H1 (cell line): ENCODE results near the gene GCH1. TPM values are rescaled to one million over a fixed set of nuclear protein-coding genes. Genes with fewer than 3 reads are reported as not detected.

Source experiments
- CTCF ChIA-PET: fragments of 300-600 bp; sonication (Branson Sonifier 250); formaldehyde crosslinking; loops from one replicate; lab custom pipeline; 2021; ENCODE audit not compliant: partially characterized antibody; lab: Charles Lee
- POLR2A ChIA-PET: fragments of 300-600 bp; sonication (Branson Sonifier 250); formaldehyde crosslinking; loops from one replicate; lab custom pipeline; 2021; ENCODE audit warnings: inconsistent platforms; ENCODE audit not compliant: partially characterized antibody; lab: Charles Lee
- DNase-seq, 2 experiments: peaks; one replicate each; pipeline versions ENCODE4 v3.0.0 to v3.0.0-alpha.2; 2010 to 2022; ENCODE audit warnings: low spot score in 2 of 2, low read depth in 1 of 2, mixed read lengths in 1 of 2
- FAIRE-seq: peaks from 2 replicates; lab custom pipeline; 2011; peaks lifted over from hg19 to GRCh38; lab: Jason Lieb, UNC
- H2AFZ ChIP-seq: 2 replicates; pipeline ENCODE4 v1.8.1; 2012; ENCODE audit warnings: low read length, inconsistent platforms
- H2AK5ac ChIP-seq: 2 replicates; pipeline ENCODE4 v1.6.1; 2013; ENCODE audit warnings: low read depth, low read length
- H2BK120ac ChIP-seq: replicated peaks from 2 replicates; pipeline ENCODE3; 2013; ENCODE audit warnings: low read depth, low read length, inconsistent platforms
- H2BK12ac ChIP-seq: 2 replicates; pipeline ENCODE4 v1.6.1; 2013; ENCODE audit warnings: low read depth, low read length
- H2BK15ac ChIP-seq: 2 replicates; pipeline ENCODE4 v1.6.1; 2013; ENCODE audit warnings: low read length
- H2BK20ac ChIP-seq: 2 replicates; pipeline ENCODE4 v1.6.1; 2013; ENCODE audit warnings: low read length
- H2BK5ac ChIP-seq: 2 replicates; pipeline ENCODE4 v1.6.1; 2013; ENCODE audit warnings: low read depth, low read length
- H3K14ac ChIP-seq: 2 replicates; pipeline ENCODE4 v1.6.1; 2013; ENCODE audit warnings: inconsistent platforms; ENCODE audit not compliant: insufficient read length
- H3K18ac ChIP-seq: 2 replicates; pipeline ENCODE4 v1.6.1; 2013; ENCODE audit warnings: low read length; ENCODE audit errors: extremely low read depth
- H3K23ac ChIP-seq: 2 replicates; pipeline ENCODE4 v1.6.1; 2013; ENCODE audit warnings: inconsistent platforms; ENCODE audit not compliant: insufficient read length
- H3K23me2 ChIP-seq: 2 replicates; pipeline ENCODE4 v1.6.1; 2013; ENCODE audit warnings: low read depth, low read length
- H3K27ac ChIP-seq: 2 replicates; pipeline ENCODE4 v1.6.1; 2011; ENCODE audit warnings: low read depth, low read length, inconsistent platforms
- H3K27me3 ChIP-seq, 4 experiments: replicated peaks in 1 of 4; 1 replicate in 1 of 4; 2 replicates in 3 of 4; pipeline versions ENCODE4 v1.6.1 to v1.8.1; 2011 to 2013; ENCODE audit warnings: low read length in 3 of 4, mild to moderate bottlenecking in 3 of 4, inconsistent platforms in 2 of 4, mixed read lengths in 2 of 4, moderate library complexity in 1 of 4; ENCODE audit not compliant: control insufficient read depth in 3 of 4, insufficient read depth in 3 of 4; ENCODE audit errors: extremely low read depth in 1 of 4
- H3K36me3 ChIP-seq, 4 experiments: 2 replicates each; pipeline versions ENCODE4 v1.6.1 to v1.8.1; 2011 to 2013; ENCODE audit warnings: mild to moderate bottlenecking in 4 of 4, low read length in 3 of 4, moderate library complexity in 2 of 4, control low read depth in 1 of 4, inconsistent platforms in 1 of 4; ENCODE audit not compliant: insufficient read depth in 4 of 4, control insufficient read depth in 2 of 4
- H3K4ac ChIP-seq: replicated peaks from 2 replicates; pipeline ENCODE3; 2013; ENCODE audit warnings: low read length, low read depth, mixed read lengths, inconsistent platforms; ENCODE audit not compliant: insufficient read length
- H3K4me1 ChIP-seq, 4 experiments: replicated peaks in 1 of 4; 1 replicate in 1 of 4; 2 replicates in 3 of 4; pipeline versions ENCODE4 v1.6.1 to v1.8.1; 2011 to 2013; ENCODE audit warnings: low read length in 3 of 4, inconsistent platforms in 2 of 4, mixed read lengths in 1 of 4; ENCODE audit not compliant: insufficient read depth in 4 of 4, control insufficient read depth in 3 of 4
- H3K4me2 ChIP-seq, 2 experiments: 2 replicates each; pipeline versions ENCODE4 v1.6.1 to v1.8.1; 2011 to 2013; ENCODE audit warnings: low read depth in 2 of 2, low read length in 2 of 2, control low read depth in 1 of 2, inconsistent platforms in 1 of 2, mild to moderate bottlenecking in 1 of 2; ENCODE audit not compliant: insufficient read depth in 1 of 2
- H3K4me3 ChIP-seq, 4 experiments: fragments of 200-600, 300-600 bp in 1 of 4; sonication (generic), shearing (Covaris generic), sonication (Bioruptor Twin) in 1 of 4; 2 replicates each; pipeline versions ENCODE4 v1.5.1 to v1.8.1; 2011 to 2016; ENCODE audit warnings: low read length in 4 of 4, low read depth in 3 of 4, control low read depth in 2 of 4, inconsistent platforms in 2 of 4, mild to moderate bottlenecking in 2 of 4, mixed read lengths in 1 of 4, moderate library complexity in 1 of 4; ENCODE audit not compliant: insufficient read depth in 2 of 4; ENCODE audit errors: extremely low read depth in 1 of 4
- H3K56ac ChIP-seq: replicated peaks from 2 replicates; pipeline ENCODE3; 2013; ENCODE audit warnings: low read depth, mild to moderate bottlenecking, mixed read lengths, low read length, inconsistent platforms; ENCODE audit not compliant: insufficient read length
- H3K79me1 ChIP-seq: 2 replicates; pipeline ENCODE4 v1.6.1; 2013; ENCODE audit warnings: low read depth, low read length, control low read depth
- H3K79me2 ChIP-seq, 2 experiments: 2 replicates each; pipeline versions ENCODE4 v1.6.1 to v1.8.1; 2012 to 2013; ENCODE audit warnings: low read length in 2 of 2, mild to moderate bottlenecking in 2 of 2, inconsistent platforms in 1 of 2; ENCODE audit not compliant: insufficient read depth in 2 of 2, control insufficient read depth in 1 of 2
- H3K9ac ChIP-seq, 4 experiments: replicated peaks in 1 of 4; 1 replicate in 1 of 4; 2 replicates in 3 of 4; pipeline versions ENCODE4 v1.6.1 to v1.8.1; 2011 to 2013; ENCODE audit warnings: low read depth in 3 of 4, low read length in 3 of 4, control low read depth in 2 of 4, mild to moderate bottlenecking in 2 of 4, moderate library complexity in 2 of 4, inconsistent platforms in 1 of 4; ENCODE audit errors: extremely low read depth in 1 of 4
- H3K9me3 ChIP-seq, 2 experiments: 2 replicates each; pipeline versions ENCODE4 v1.6.1 to v1.8.1; 2012 to 2013; ENCODE audit warnings: mild to moderate bottlenecking in 2 of 2, moderate library complexity in 2 of 2, control low read depth in 1 of 2, inconsistent platforms in 1 of 2, low read depth in 1 of 2, low read length in 1 of 2, mixed read lengths in 1 of 2; ENCODE audit not compliant: insufficient read depth in 2 of 2
- H4K20me1 ChIP-seq, 2 experiments: replicated peaks in 1 of 2; 2 replicates each; pipeline versions ENCODE3 to v1.8.1; 2011 to 2013; ENCODE audit warnings: inconsistent platforms in 2 of 2, low read length in 2 of 2, mild to moderate bottlenecking in 1 of 2; ENCODE audit not compliant: insufficient read depth in 2 of 2, control insufficient read depth in 1 of 2
- H4K5ac ChIP-seq: 2 replicates; pipeline ENCODE4 v1.6.1; 2013; ENCODE audit warnings: low read length, low read depth, mixed read lengths, inconsistent platforms; ENCODE audit not compliant: insufficient read length
- H4K8ac ChIP-seq: 2 replicates; pipeline ENCODE4 v1.8.0; 2013; ENCODE audit warnings: mild to moderate bottlenecking, moderate library complexity, low read length, inconsistent platforms; ENCODE audit not compliant: insufficient read depth; ENCODE audit errors: extremely low read depth
- H4K91ac ChIP-seq: replicated peaks from 2 replicates; pipeline ENCODE3; 2013; ENCODE audit warnings: low read length, mixed read lengths, inconsistent platforms; ENCODE audit not compliant: insufficient read length
- POLR2A ChIP-seq, 2 experiments: IDR thresholded peaks; 1 replicate in 1 of 2; 2 replicates in 1 of 2; pipeline ENCODE4 v1.6.1; 2011; ENCODE audit warnings: low read depth in 2 of 2, low read length in 2 of 2, mild to moderate bottlenecking in 2 of 2; ENCODE audit errors: control extremely low read depth in 1 of 2
- WGBS, 2 experiments: shearing (Covaris generic) in 1 of 2; methylation state at CpG; one replicate each; pipeline versions ENCODE4 v1.1.6 to v1.1.7; 2013 to 2015; ENCODE audit warnings: low lambda C conversion rate in 2 of 2, mixed read lengths in 2 of 2, inconsistent platforms in 1 of 2, low coverage in 1 of 2, missing lambda C conversion rate in 1 of 2; ENCODE audit not compliant: insufficient replicate concordance in 2 of 2, insufficient coverage in 1 of 2, insufficient read length in 1 of 2; ENCODE audit errors: extremely low coverage in 1 of 2, missing lambda C conversion rate in 1 of 2; 5-methylcytosine and 5-hydroxymethylcytosine counted together
- polyA plus RNA-seq, 7 experiments: library from polyadenylated mRNA; depleted of rRNA in 3 of 7; stranded (reverse) in 5 of 7; unstranded in 2 of 7; fragments of >200 nt in 5 of 7; fragments of 200-250 nt in 2 of 7; gene quantifications; 1 replicate in 5 of 7; 2 replicates in 1 of 7; 4 replicates in 1 of 7; pipeline versions ENCODE4 v1.2.1 to v1.2.3, GENCODE V29; 2011 to 2013; ENCODE audit warnings: missing spikeins in 2 of 7, mixed read lengths in 2 of 7
- total RNA-seq: library from RNA; stranded (reverse); fragmentation: NEBNext Ultra II Directional; extraction: Animal tissue kit (Norgen Biotek cat#: 25700); gene quantifications from 2 replicates; pipeline ENCODE4 v1.2.1, GENCODE V29; 2021

The GCH1 gene
- total and polyA plus RNA-seq, 2 of the 8 experiments (the other 6 are each of a cell fraction or from before 2014, with no cell fraction given) = 7.3 to 7.9 TPM

DNA sequence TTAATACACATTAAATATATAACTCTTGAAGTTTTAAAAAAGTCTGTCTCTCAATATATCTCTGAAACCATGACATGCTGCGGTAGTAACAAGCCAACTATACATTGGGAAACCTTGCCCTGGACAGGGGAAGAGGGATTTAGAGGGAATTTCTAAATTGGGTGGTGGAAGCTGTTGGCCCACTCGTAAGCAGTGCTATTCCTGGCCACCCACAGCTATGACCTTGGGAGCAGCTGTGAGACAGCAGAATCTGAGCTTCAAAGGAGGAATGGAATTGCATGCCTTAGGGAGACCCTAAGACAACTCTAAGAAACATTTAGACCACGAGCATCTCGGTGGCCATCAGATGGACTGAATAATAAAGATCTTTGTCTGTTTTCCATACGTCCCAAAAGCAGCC lies 15.8 kb upstream of the GCH1 start:
- H3K56ac ChIP-seq = no peak overlapping the region
- H2BK12ac ChIP-seq = no peak overlapping the region
- H3K23me2 ChIP-seq = no peaks in the 10 kb centered on the region; the same call in 1 of the 2 replicates
- H3K4me2 ChIP-seq = no peak overlapping the region
- H3K23ac ChIP-seq = no peak overlapping the region
- H3K27ac ChIP-seq = no peak overlapping the region
- POLR2A ChIA-PET = interaction anchor here (2.3 kb wide), 1 partner anchor 16 kb away, joined by 11 read pairs; the partner anchor contains the start of gene GCH1
- TF ChIP-seq POLR2A (IDR thresholded peaks at IDR 0.05; ENCODE audit: control extremely low read depth in 1 of 2, low read depth in 2 of 2, low read length in 2 of 2) = no peak
- no peak overlapping the region for H3K14ac ChIP-seq
- H3K36me3 ChIP-seq = no peaks in the 10 kb centered on the region
- no peaks in the 10 kb centered on the region for H3K79me1 ChIP-seq
- H3K4me1 ChIP-seq = no peaks in the 10 kb centered on the region
- WGBS, 2 experiments = 88% methylated on average over 5 of the region's 5 CpGs; no CpG with 5 or more reads in 1 of the 2 experiments
- no peaks in the 10 kb centered on the region for H3K79me2 ChIP-seq
- H3K18ac ChIP-seq = no peak overlapping the region
- DNase-seq (no peak), FAIRE-seq (no peak)
- no peaks in the 10 kb centered on the region for H3K9me3 ChIP-seq
- H3K27me3 ChIP-seq = no peaks in the 10 kb centered on the region
- H4K5ac ChIP-seq = no peak overlapping the region
- no peak overlapping the region for H2AFZ ChIP-seq
- H4K8ac ChIP-seq = no peak overlapping the region
- no peak overlapping the region for H3K9ac ChIP-seq
- no peaks in the 10 kb centered on the region for H4K20me1 ChIP-seq
- no peak overlapping the region for H3K4me3 ChIP-seq
- H3K4ac ChIP-seq = no peak overlapping the region
- H2BK5ac ChIP-seq = no peak overlapping the region
- H4K91ac ChIP-seq = no peak overlapping the region
- CTCF ChIA-PET = interaction anchor here (0.6 to 1.3 kb wide), 3 partner anchors 15 to 26 kb away, joined by 3 to 5 read pairs (median 4); partner anchors contain the start of gene GCH1
- no peak overlapping the region for H2BK120ac ChIP-seq
- H2BK15ac ChIP-seq = no peak overlapping the region
- H2BK20ac ChIP-seq = no peak overlapping the region
- H2AK5ac ChIP-seq = no peak overlapping the region
